Measurements from ENCODE around the gene TAF13.
A peak's percentile ranks its signal among the peaks of the same experiment; 100 is the strongest.

Gene TAF13

GRCh38 chr1:109099938-109100773, 24.4 kb upstream of the TAF13 start (continued):
- no peak for TF ChIP-seq GLI2 (tag by site-specific recombination; IDR thresholded peaks at IDR 0.05; ENCODE audit: borderline replicate concordance, low read depth)
- TF ChIP-seq INSM2 (tag by site-specific recombination; IDR thresholded peaks at IDR 0.05), result peak; percentile 91; the same call in 1 of the 2 replicates
- no peak; the same call in 1 of the 2 replicates for TF ChIP-seq HIC1 (tag by site-specific recombination; IDR thresholded peaks at IDR 0.05)
- TF ChIP-seq ZNF138 (tag by site-specific recombination; IDR thresholded peaks at IDR 0.05; ENCODE audit: borderline replicate concordance), result no peak
- TF ChIP-seq ZNF449 (tag by site-specific recombination; IDR thresholded peaks at IDR 0.05), result peak; percentile 43; the same call in 1 of the 2 replicates
- peak; percentile 99 for TF ChIP-seq ZNF501 (tag by site-specific recombination; IDR thresholded peaks at IDR 0.05)
- peak; percentile 86 for TF ChIP-seq ZNF18 (tag by site-specific recombination; IDR thresholded peaks at IDR 0.05)
- TF ChIP-seq ZFP69B (tag by site-specific recombination; IDR thresholded peaks at IDR 0.05), result peak; percentile 77
- peak; percentile 61; the same call in 1 of the 2 replicates for TF ChIP-seq REST (tag by site-specific recombination; IDR thresholded peaks at IDR 0.05)
- no peak for TF ChIP-seq ZNF549 (tag by site-specific recombination; IDR thresholded peaks at IDR 0.05)
- no peak for TF ChIP-seq OSR2 (tag by site-specific recombination; IDR thresholded peaks at IDR 0.05)
- no peak; the same call in 1 of the 2 replicates for TF ChIP-seq ZSCAN16 (tag by site-specific recombination; IDR thresholded peaks at IDR 0.05)
- TF ChIP-seq ZNF391 (tag by site-specific recombination; IDR thresholded peaks at IDR 0.05; ENCODE audit: borderline replicate concordance, low read depth), result peak; percentile 95
- TF ChIP-seq ZNF335 (tag by site-specific recombination; conservative IDR thresholded peaks at IDR 0.05), result peak; percentile 99
- no peak for TF ChIP-seq ZNF585B (tag by site-specific recombination; IDR thresholded peaks at IDR 0.05)
- TF ChIP-seq ZNF341 (tag by site-specific recombination; IDR thresholded peaks at IDR 0.05; ENCODE audit: low read depth), result peak; percentile 96
- no peak; the same call in 1 of the 2 replicates for TF ChIP-seq FEZF1 (tag by site-specific recombination; IDR thresholded peaks at IDR 0.05)
- peak; percentile 76 for TF ChIP-seq ZNF394 (tag by site-specific recombination; IDR thresholded peaks at IDR 0.05; ENCODE audit: borderline replicate concordance)
- TF ChIP-seq ZNF704 (tag by site-specific recombination; IDR thresholded peaks at IDR 0.05), result no peak
- no peak for TF ChIP-seq PRDM6 (tag by site-specific recombination; IDR thresholded peaks at IDR 0.05)
- peak; percentile 88 for TF ChIP-seq ZNF2 (tag by site-specific recombination; IDR thresholded peaks at IDR 0.05)
- TF ChIP-seq ZNF747 (tag by site-specific recombination; IDR thresholded peaks at IDR 0.05), result no peak
- 0 out of 2 replicates have a peak, but pooled peaks have one; percentile 72 for TF ChIP-seq ZNF239 (tag by site-specific recombination; IDR thresholded peaks at IDR 0.05)
- TF ChIP-seq ZNF658 (tag by site-specific recombination; IDR thresholded peaks at IDR 0.05), result no peak
